ENCODE measurements around the gene FAM187B.

GRCh38 chr19:35205733-35206323, 22.7 kb downstream of the FAM187B start:
- TF ChIP-seq, protein P1, sequence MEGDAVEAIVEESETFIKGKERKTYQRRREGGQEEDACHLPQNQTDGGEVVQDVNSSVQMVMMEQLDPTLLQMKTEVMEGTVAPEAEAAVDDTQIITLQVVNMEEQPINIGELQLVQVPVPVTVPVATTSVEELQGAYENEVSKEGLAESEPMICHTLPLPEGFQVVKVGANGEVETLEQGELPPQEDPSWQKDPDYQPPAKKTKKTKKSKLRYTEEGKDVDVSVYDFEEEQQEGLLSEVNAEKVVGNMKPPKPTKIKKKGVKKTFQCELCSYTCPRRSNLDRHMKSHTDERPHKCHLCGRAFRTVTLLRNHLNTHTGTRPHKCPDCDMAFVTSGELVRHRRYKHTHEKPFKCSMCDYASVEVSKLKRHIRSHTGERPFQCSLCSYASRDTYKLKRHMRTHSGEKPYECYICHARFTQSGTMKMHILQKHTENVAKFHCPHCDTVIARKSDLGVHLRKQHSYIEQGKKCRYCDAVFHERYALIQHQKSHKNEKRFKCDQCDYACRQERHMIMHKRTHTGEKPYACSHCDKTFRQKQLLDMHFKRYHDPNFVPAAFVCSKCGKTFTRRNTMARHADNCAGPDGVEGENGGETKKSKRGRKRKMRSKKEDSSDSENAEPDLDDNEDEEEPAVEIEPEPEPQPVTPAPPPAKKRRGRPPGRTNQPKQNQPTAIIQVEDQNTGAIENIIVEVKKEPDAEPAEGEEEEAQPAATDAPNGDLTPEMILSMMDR (IDR thresholded peaks at IDR 0.05): no peak
- no peak for TF ChIP-seq POLR2AphosphoS5 (IDR thresholded peaks at IDR 0.05)
- TF ChIP-seq POLR2A (IDR thresholded peaks at IDR 0.05): no peak

All from gastroesophageal sphincter (tissue), 3 donors.